HG03521 (cell line): ENCODE measurements around the gene PPP4R4.

ENCODE experiments used
- ATAC-seq: cut with Tn5 transposase; IDR thresholded peaks from one replicate; pipeline ENCODE4 v1.9.1; 2021; ENCODE audit warnings: mild to moderate bottlenecking, moderate library complexity; ENCODE audit not compliant: unreplicated experiment

Gene PPP4R4

DNA sequence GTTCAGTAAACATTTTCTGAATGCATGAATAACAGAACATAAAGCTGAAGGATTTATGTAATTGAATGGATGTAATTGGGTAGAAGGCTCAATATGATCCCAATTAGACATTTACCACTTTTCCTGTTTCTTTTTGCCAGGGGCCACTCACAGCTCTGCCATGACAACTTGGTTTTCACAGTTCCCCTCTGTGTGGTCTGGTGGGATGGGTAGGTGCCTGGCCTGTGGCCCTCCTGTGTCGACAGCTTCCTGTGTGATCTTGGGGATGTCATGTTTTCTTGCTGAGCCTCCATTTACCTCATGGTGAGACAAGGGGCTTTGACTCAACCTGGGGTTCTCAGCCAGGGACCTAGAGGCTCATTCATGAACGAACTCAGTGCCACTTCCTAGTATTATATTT is 131.5 kb downstream of the PPP4R4 start:
- no peak for ATAC-seq

GRCh38 chr14:94306047-94306978 is 132.2 kb downstream of the PPP4R4 start:
- no peak for ATAC-seq

- ATAC-seq: no peak
These were observed 133.4 kb downstream of the PPP4R4 start for GRCh38 chr14:94307410-94307992.

DNA sequence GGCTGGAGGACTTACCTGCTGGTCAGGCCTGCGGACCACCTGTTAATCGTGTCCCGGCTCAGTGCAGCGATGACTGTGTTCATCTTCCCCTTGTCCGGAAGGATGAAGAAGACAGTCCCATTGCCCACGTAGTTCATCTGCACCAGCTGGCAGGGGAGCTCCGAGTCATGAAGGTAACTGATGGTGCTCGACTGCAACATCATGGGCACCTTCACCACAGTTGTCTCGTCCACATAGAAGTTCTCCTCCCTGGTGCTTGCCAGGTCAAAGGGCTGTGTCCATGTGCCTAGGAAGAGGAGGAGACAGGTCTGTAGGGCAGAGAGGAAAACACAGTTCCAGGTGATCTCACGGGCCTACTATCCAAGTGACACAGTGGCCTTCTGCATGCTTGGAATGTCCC is 135.6 kb downstream of the PPP4R4 start:
- no peak for ATAC-seq

GRCh38 chr14:94310248-94310647 is 136.1 kb downstream of the PPP4R4 start:
- no peak for ATAC-seq

DNA sequence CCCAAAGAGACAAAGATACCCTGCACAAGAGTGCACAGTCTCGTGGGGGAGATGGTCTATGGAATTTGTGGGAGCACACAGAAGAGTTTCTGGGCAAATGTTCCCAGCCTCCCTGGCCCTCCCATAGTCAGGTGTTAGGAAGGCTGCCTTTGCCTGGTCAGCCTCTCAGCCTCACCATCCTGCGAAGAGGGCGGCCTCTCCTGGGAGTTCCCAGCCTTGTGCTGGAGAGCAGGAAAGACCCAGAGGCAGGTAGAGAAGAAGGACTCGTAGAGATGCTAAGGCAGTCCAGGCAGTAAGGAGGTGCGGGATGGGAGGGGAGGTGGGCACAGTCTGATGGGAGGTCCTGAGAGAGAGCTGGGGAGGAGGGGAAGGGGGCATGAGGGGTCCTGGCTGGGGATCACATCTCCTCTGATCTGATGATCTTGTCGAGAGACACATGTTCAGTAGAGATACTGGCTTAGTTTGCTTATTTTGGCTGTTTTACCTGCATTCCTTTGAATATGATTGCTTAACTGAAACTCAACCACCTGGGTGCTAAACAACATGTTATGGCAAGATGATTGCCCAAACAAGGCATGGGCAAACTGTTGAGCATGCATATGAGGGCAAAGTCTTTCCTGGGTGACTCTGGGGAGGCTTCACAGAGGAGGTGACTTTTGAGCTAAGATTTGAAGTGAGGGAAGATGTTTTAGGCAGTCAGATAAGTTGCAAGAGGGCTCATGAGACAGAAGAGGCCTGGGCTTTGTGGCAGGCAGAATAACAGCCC is 138.5 kb downstream of the PPP4R4 start:
- no peak for ATAC-seq

DNA sequence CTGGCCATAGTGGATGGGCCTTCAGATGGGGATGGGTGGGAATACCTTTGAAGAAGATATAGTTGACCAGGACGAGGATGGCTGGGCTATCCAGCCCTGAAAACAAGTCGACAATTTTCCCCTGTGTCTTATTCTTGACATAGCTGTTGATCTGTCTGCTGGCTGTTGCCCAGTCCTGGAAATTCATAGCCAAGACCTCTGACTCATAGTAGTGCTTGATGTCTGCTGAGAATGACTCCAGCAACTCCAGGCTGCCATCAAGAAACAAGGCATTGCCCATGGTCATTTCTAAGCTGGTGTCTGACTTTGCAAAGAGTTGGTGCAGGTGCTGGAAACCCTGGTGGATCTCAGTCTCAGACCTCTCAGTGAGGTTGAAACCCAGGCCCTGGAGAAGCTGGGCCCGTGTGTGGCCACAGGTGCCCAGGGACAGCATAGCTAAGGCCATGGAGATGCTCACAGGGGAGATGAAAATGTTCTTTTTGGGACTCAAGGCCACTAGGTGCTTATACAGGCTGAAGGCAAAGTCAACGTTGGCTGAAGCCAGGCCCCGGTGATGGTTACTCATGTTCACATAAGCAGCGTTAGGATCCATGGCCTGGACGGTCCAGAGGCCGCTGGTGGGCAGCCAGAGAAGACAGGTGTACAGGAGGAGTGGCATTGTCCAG is 140.0 kb downstream of the PPP4R4 start:
- ATAC-seq: no peak

- ATAC-seq: no peak
These were observed 140.8 kb downstream of the PPP4R4 start for GRCh38 chr14:94314890-94315289.

DNA sequence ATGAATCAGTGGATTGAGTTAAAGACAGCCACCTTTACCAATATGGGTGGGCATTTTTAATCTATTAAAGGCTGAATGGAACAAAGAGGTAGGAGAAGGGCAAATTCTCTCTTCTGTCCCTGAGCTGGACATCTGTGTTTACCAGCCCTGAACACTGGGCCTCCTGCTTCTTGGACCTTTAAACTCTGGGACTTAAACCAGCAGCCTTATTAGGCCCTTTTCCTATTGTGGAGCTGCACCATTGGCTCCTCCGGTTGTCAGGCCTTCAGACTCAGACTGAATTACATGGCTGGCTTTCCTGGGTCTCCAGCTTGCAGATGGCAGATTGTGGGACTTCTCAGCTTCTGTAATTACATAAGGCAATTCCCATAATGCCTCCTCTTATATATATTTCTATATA is 142.6 kb downstream of the PPP4R4 start:
- no peak for ATAC-seq

DNA sequence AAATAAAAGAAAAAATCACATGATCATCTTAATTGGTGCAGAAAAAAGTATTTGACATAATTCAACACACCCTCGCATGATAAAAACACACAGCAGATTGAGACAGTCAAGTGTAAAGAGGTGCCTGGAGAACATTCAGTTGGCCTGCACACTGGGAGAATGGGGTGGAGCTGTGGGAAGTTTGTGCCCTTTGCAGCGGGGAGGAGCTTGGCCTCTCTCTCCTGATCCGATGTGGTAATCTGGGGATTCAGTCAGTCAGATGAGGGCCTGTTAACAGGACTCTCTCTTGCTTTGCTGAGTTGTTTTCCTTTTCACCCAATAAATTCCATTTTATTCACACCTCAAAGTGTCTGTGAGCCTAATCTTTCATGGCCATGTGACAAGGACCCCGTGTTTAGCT is 143.1 kb downstream of the PPP4R4 start:
- no peak for ATAC-seq

DNA sequence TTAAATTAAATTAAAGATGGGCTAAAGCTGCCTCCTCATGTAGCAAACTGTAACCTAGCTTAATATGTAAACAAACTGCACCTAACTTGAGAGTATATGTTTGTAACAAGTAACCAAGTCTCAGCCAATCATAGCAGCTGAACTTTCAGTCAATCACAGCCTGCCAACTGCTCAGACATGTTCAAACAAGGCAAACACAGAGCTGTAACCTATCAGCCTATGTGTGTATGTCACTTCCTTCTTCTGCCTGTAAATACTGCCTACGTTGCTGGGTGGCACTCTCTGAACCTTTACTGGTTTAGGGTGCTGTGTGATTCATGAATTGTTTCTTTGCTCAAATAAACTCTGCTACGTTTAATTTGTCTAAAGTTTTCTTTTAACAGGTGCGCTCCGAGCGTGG is 146.1 kb downstream of the PPP4R4 start:
- ATAC-seq: no peak

DNA sequence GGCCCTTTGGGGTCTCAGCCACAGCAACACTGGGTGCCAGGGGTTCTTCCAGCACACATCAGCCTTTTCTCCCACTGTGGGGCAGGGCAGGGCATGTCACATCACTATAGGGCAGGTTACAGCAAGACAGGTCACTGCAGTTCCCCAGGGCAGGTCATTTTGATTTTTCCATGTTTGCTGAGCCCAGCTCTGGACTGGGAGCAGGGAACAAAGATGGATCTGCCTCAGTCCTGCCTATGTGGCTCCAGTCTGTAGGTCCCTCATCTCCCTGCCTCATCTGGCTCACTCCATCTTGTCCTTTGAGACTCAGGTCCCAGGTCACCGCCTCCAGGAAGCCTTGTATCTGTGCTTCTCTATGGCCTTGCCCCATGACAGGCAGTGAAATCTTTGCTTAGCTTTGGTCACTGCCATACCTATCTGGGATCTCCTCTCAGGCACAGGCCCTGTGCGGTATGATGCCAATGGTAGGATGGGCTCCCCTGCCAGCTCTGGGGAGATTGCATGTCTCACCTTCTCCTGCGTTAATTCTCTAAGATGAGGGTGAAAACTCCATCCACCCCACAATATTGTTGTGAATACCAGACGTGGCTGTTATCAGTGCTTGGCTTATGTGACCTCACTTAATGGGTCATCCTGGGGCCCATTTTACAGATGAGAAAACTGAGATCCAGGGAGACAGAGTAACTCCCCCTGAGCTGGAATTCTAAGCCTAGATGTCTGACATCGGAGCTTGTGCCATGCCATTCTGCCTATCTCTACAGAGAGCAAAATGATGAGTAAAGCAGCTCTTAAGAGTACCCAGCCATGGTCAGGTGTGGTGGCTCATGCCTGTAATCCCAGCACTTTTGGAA is 147.5 kb downstream of the PPP4R4 start:
- ATAC-seq: no peak

- ATAC-seq: no peak
These were observed 148.8 kb downstream of the PPP4R4 start, which contains the start of gene SERPINA6 for GRCh38 chr14:94322648-94323570. SERPINA6 (minus strand) TSS chr14:94323336; CDS start chr14:94314648, 8,688 bp downstream.

GRCh38 chr14:94328196-94328595 is 154.1 kb downstream of the PPP4R4 start:
- no peak for ATAC-seq
